ENCODE data around the gene TOPAZ1. TPM values are rescaled to one million over a fixed set of nuclear protein-coding genes. Genes with fewer than 3 reads are reported as not detected.

Gene TOPAZ1
- total RNA-seq, 1 donor from 2014 or later: 2.6 TPM

DNA sequence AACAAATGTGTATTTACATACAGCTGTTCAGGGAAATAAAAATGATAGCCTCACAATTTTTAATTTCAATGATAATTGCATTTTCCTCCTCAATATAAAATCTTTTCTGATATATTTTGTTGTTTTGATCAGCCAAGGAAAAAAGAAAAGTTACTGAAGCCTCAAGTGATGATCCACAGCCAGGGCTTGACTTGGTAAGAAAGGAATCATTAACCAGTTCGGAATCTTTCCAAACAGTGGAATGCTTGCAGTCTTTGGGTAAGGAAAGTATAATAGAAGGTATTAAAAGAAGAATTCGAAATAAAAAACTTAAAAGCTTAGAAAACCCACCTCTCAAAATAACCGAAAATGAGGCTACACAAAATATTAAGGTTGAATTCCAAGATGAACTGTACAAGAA, 1.0 kb downstream of the TOPAZ1 start:
- DNase-seq (ENCODE audit: low spot score): no peak

DNA sequence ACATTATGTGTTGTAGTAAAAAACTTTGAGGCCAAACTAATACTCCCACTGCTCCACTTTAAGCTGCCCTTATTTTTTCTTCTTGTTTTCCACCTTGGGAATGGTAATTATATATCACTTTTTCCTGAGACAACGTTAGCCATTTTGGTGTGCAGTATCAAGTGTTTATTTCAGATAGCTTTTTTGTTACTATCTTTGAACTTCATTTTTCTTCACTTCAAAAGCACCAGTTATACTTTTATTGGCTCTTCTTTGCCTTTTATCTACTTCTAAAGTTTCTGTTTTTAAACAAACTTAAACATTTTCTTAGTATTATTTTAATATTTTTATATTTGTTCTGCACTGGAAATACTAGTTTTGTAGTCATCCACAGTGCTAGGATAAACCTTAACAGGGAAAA, 6.5 kb downstream of the TOPAZ1 start:
- no peak for DNase-seq (ENCODE audit: low spot score)

DNA sequence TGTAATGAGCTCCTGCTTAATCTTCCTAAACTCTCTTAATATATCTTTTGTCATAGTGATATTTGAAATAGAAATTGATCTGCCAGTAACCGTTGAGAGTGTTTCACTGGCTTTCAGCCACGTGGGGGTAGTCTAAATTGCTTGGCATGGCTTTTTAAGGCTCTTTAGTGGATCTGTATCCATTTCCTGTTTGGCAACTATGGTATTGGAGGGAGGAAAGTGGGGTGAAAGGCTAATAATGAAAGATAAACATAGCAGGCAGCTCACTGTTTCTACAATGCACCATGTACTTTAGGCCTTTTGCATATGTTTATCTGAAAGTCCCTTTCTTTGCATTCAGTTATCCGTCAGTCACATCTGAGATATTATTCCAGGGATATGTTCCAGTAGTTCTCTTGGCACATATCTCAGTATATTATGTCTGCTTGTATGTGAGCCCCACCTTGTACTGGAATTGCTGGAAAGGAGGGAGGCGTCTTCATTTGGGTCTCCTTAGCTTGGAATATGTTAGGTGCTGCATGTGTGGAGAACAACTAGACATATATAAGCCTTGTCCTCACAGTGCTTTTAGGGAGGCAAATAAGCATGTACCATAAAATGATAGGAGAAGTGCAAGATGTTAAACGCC, 10.8 kb downstream of the TOPAZ1 start:
- peak; percentile 21 for DNase-seq (ENCODE audit: low spot score)

DNA sequence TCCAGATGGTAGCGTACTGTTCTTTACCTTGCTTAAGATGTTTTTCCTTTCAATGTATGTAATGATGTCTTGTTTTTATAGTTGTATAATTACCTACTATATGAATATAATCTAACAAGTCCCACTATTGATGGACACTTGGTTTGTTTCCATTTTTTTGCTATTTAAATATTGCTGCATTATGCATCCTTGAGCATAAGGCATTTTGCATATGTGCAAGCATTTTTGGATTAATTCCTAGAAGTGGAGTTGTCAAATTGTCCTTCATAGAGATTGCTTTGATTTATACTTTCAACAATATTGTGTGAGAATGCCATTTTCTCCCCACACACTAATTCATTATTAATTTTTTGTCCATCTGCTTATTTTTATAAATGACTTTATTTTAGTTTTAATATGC, 17.7 kb downstream of the TOPAZ1 start:
- no peak for DNase-seq (ENCODE audit: low spot score)

DNA sequence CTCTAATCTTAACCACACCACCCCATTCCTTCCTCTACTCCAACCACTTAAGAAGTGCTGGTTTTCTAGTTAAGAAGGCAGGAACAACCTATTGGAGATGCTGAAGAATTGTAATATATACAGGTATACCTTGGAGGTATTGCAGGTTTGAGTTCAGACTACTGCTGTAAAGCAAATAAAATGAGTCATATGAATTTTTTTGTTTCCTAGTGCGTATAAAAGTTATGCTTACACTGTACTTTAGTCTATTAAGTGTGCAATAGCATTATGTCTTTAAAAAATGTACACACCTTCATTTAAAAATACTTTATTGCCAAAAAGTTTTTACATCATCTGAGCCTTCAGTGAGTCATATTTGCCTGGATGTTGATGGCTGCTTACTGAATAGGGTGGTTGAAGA, 22.5 kb downstream of the TOPAZ1 start:
- DNase-seq (ENCODE audit: low spot score): no peak

DNA sequence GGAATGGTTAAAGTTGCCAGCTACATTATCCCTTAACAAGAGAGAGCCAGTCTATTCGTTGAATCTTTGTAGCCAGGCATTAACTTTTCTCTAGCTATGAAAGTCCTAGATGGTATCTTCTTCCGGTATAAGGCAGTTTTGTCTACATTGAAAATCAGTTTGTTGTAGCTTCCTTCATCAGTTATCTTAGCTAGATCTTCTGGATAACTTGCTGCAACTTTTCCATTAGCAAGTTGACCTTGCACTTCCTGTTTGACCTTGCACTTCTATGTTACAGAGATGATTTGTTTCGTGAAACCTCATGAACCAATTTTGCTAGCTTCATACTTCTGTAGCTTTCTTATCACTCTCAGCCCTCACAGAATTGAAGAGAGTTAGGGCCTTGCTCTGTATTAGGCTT, 24.1 kb downstream of the TOPAZ1 start:
- DNase-seq (ENCODE audit: low spot score): no peak

DNA sequence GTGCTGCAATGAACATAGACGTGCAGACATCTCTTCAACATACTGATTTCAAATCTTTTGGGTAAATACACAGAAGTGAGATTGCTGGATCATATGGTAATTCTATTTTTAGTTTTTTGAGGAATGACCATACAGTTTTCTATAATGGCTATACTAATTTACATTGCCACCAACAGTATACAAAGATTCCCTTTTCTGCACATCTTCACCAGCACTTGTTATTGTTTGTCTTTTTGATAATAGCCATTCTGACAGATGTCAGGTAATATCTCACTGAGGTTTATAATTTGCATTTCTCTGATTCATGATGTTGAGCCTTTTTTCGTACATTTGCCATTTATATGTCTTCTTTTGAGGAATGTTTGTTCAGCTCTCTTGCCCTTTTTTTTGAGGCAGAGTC, 30.5 kb downstream of the TOPAZ1 start:
- DNase-seq (ENCODE audit: low spot score): no peak

DNA sequence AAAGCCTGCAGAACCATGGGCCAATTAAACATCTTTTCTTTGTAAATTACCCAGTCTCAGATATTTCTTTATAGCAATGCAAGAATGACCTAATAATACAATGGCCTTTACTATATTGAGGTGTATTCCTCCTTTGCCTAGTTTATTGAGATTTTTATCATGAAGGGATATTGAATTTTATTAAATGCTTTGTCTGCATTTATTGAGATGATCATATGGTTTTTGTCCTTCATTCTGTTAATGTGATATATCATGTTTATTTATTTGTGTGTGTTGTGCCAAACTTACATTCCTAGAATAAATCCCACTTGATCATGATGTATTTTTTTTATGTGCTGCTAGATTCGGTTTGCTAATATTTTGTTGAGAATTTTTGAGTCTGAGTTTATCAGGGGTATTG, 36.2 kb downstream of the TOPAZ1 start:
- DNase-seq (ENCODE audit: low spot score): no peak

DNA sequence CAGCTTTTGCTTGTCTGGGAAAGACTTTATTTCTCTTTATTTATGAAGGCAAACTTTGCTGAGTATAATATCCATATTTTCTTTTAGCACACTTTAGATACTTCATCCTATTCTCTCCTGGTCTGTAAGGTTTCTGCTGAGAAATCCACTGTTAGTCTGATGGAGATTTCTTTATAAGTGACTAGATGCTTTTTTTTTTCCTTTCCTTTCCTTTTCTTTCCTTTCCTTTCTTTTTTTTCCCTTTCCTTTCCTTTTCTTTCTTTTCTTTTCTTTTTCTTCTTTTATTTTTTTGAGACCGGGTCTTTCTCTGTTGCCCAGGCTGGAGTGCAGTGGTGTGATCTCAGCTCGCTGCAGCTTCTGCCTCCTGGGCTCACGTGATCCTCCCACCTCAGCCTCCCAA, 38.4 kb downstream of the TOPAZ1 start:
- DNase-seq (ENCODE audit: low spot score): no peak

DNA sequence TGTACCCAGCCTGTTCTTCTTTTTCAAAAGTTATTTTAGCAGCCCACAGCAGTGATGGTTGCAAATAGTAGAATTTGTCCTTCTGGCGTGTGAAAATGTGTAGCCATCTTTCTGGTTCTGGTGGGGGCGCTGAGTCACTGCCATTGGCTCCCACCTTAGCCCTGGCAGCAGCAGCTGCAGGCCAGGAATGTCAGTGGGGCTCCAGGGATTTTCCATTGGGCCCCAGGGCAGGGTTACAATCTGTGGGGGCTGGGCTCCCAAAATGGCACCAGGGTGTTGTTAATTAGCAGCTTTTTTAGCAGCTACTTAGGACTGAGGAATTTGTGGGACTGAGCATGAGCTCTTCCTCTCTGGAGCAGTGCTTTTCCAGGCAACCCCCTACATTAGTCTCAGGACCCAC, 38.9 kb downstream of the TOPAZ1 start:
- DNase-seq (ENCODE audit: low spot score): no peak

DNA sequence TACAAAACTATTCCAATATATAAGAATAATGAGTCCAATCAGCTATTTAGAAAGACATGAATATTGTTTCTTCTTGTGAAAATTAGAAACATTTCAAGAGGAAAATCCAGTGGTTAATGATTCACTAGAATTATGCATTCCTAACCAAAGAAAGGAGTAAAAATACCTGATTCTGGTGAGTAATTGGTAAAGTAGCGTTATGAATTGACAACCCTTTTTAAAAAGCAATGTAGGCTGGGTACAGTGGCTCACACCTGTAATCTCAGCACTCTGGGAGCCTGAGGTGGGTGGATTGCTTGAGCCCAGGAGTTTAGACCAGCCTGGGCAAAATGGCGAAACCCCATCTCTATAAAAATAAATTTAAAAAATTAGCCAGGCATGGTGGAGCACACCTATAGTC, 43.3 kb downstream of the TOPAZ1 start:
- DNase-seq (ENCODE audit: low spot score): no peak

DNA sequence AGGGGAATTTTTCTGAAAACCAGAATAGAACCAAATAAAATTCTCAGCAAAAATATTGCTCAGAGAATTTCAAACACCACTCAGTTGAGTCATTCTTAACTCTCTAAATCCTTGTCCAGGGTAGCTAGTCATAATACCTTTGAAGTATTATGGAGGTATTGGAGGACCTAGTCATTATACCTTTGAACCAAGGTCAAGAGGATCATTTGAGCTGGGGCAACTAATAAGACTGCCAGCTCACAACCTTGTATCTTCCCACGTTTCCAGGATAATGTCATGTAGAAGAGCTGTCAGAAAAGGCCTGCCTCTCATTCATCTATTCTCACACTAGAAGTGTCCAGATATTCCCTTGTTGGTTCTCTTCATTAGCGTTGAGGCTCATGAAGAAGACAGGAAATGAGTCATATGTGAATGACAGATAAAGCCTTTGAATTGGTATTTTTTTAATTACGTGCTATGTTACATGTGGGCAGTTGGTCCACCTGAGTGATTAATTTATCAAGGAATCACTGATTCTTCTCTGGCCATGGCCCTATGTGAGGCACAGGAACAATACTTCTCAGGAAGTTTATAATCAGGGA, 48.3 kb downstream of the TOPAZ1 start:
- no peak for DNase-seq (ENCODE audit: low spot score)

DNA sequence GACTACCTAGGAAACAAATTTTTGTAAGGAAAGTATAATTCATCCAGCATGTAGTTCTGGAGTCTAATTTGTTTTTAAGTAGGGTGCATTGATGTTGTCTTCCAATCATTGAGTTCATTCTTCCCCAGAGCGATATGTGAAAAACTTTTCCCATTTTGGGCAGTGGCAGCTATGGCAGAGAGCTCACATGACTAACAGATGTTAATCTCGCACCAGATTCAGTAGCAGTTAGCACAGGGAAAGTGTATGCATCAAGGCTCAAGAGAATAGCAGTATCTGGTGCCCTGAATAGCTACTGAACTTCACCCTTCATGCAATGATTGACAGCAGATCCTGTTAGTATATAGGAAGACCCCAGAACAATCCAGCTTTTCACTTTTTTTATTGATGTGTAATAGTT, 50.6 kb downstream of the TOPAZ1 start:
- DNase-seq (ENCODE audit: low spot score): no peak

DNA sequence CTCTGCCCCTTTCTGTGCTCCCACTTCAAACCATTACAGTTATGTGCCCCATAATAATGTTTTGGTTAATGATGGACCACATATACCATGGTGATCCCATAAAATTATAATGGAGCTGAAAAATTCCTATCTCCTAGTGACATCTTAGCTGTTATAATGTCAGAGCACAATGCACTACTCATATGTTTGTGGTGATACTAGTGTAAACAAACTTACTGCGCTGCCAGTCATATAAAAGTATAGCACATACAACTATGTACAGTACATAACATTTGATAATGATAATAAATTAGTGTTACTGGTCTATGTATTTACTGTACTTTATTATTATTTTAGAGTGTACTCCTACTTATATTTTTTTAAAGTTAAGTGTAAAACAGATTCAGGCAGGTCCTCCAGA, 51.3 kb downstream of the TOPAZ1 start:
- no peak for DNase-seq (ENCODE audit: low spot score)

DNA sequence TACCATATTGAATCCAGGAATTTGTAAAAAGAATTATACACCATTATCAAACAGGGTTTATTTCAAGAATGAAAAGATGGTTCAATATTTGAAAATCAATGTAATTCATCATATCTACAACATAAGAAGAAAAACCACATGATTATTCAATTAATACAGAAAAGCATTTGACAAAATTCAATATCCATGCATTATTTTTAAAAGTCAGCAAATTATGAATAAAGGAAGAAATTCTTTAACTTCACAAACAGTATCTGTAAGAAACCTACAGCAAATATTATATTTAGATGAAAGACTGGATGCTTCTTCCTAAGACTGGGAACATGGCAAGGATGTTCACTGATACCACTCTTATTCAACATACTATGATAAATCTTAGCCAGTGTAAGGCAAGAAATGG, 55.6 kb downstream of the TOPAZ1 start:
- DNase-seq (ENCODE audit: low spot score): no peak

DNA sequence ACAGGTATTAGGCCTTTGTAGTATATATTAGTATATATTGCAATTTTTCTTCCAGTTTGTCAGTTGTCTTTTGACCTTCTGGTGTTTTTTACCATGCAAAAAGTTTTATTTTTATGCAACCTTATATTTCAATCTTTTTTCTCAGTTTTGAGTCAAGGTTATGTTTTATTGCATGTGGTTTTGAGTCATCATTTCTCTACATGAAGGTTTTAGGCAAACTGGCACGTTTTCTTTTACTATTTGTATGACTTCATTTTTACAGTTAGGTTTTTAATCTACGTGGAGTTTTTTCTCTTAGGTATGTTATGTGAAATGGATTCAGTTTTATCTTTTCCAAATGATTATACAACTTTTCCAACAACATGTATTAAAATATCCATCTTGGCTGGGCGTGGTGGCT, 60.1 kb downstream of the TOPAZ1 start:
- DNase-seq (ENCODE audit: low spot score): no peak

DNA sequence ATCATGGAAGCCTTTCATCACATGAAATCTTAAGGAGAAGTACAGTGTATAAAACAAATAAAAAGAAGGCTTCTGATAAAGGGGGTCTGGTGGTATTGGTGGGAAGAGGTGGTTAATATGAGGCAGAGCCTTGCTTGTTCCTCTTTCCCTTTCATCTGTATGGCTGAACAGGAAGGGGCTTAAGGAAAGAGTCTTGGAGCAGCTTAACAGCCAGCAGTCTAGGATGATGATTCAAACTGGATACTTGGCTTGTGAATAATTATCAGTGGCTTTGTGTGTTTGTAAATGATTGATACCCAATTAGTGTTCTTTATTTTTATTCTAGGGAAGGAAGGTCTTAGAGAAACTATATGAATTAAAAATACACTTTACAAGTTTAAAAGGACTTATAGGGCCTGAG, 67.8 kb downstream of the TOPAZ1 start:
- DNase-seq (ENCODE audit: low spot score): no peak

DNA sequence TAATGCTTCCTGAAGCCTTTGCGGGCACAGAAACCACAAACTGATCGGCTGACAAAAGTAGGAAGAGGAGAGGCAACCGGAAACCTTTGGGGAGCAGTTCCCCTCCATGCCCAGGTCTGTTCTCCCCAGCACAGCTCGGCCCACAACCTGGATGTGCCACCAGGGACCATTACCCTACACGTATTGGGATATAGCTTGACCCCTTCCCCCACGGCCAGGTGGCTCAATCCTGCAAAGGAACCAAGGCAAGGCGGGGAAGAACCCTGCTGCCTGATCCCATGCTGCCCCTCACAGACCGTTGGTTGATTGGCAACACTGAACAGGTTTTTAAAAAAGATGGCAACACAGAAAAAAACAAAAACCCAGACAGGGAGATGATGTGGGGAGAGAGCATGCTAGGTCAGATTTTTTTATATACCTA, 77.2 kb downstream of the TOPAZ1 start:
- no peak for DNase-seq (ENCODE audit: low spot score)

DNA sequence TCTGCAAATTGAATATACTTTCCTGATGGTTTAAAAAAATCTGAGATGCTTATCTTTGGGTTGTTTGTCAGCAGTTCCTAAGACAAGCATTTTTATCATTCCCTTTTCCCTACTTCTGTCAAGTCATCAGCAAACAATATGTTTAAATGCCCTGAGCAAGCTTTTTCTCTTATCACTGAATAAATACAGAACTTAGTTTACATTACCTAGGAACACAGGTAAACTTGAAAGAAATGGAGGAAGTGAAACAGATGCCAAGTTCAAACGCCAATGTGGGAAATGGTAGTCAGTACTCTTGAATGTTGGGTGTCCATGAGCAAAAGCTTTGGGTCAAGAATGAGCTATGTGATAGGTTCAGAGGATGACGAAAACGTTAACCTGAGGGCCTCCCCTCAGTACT, 79.6 kb downstream of the TOPAZ1 start:
- no peak for DNase-seq (ENCODE audit: low spot score)

DNA sequence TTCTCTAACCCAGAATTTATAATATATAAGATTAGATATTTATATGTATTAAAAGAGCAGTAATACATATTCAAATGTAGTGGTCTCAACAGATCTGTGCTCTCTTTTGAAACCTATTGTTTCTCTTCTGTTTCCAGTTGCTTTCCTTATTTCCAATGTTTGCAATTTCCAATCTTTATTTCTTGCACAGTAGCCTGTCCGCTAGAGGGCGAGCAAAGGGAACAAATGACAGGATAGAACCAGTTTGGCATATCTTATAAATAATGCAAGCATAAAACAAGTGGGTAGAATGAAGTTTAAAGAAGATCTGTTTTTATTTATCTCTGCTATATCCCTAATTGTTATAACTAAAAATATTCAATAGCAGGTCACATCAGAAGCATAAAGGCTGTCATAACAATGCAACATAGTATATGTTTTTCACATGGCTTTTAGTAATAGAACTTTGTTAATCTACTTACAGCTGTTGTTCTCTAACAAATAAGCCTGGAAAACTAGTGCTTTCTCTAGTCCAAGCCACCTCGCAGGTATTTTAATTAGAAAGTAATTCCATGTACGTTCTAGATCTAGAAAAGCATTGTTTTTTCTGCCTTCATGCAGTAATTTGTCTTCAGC, 81.8 kb downstream of the TOPAZ1 start:
- DNase-seq (ENCODE audit: low spot score): peak; percentile 80

DNA sequence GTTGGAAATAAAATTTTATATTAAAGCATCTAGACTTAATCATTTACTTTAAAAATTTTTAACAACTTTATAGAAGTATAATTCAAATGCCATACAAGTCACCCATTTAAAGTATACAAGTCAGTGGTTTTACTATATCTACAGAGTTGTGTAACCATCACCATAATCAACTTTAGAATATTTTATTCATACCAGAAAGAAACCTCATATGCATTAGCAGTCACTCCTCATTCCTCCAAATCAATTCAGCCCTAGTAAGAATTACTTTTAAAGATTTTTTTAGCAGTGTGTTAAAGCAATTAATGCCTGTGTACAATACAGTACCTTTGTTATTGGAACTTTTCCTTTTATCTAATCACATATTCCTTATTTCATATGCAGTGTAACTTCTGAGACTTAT, 82.9 kb downstream of the TOPAZ1 start:
- no peak for DNase-seq (ENCODE audit: low spot score)

DNA sequence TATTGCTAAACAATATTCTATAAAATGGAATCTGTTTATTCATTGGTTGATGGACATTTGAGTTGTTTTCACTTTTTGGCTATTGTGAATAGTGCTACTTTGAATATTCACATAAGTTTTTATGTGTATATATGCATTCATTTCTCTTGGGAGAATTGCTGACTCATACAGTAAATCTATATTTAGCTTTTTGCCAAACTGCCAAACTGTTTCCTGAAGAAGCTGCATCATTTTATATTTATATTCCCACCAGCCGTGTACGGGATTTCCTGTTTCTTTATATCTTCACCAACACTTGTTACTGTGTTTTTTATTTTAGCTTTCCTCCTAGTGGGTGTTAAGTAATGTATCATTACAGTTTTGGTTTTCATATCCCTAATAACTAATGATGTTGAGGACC, 84.3 kb downstream of the TOPAZ1 start:
- DNase-seq (ENCODE audit: low spot score): no peak

DNA sequence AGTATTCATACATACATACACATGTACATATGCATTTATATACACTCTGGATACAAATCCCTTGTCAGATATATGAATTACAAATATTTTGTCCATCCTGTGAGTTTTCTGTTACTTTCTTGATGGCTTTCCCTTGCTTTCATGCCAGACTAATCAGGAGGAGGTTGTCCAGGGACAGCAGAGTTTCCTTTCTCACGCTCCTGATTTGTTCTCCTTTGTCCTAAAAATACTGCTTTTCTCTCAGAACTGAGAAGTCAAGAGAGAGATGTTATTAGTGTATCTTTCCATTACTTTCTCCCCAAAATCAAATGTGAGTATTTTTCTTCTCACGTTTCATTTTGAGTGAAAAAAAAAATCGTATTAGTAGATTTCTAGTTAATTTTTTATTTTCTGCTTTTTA, 84.8 kb downstream of the TOPAZ1 start:
- DNase-seq (ENCODE audit: low spot score): no peak

DNA sequence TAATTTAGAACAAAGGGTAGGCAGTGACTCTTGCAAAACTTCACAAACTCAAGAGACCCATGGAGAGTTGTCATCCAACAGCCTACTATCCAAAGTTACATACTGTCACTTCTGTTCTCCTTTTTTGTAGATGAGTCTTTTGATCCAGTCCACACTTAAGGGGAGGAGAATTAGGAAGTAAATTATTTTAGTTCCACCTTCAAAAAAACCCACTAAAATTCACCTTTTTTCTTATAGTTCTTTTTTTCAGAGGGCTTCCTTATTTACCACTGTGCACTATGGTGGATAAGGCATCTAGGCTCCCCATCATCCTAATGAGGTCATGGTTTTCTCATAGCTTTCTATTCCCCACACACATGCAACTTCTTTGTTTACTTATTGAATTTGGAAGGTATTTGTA, 88.3 kb downstream of the TOPAZ1 start:
- DNase-seq (ENCODE audit: low spot score): no peak
